WTC11 (cell line): ENCODE data around the gene GNAS. TPM values are rescaled to one million over a fixed set of nuclear protein-coding genes. Genes with fewer than 3 reads are reported as not detected.

Experiments used
- ATAC-seq: fragments of 200-7000 bp; cut with Tn5 transposase; 2 replicates; pipeline ENCODE4 v1.10.0; 2021; ENCODE audit warnings: mild to moderate bottlenecking, moderate library complexity
- CTCF ChIA-PET: fragments of 300-600 bp; sonication (Branson Sonifier 250); formaldehyde crosslinking; loops from one replicate; lab custom pipeline; 2021; ENCODE audit warnings: antibody characterized with exemption; lab: Charles Lee
- POLR2A ChIA-PET: fragments of 350-600 bp; sonication (Branson Sonifier 250); formaldehyde crosslinking; loops from one replicate; lab custom pipeline; 2021; ENCODE audit warnings: antibody characterized with exemption; lab: Charles Lee
- DNase-seq: peaks from one replicate; pipeline ENCODE4 v3.0.0; 2021; ENCODE audit warnings: low spot score
- H3K27ac Mint-ChIP-seq: 2 replicates; pipeline ENCODE4 v1.8.0; 2021; ENCODE audit warnings: mixed read lengths
- H3K27me3 Mint-ChIP-seq: 2 replicates; pipeline ENCODE4 v1.8.0; 2021; ENCODE audit warnings: low read depth, mild to moderate bottlenecking, moderate library complexity, mixed read lengths
- H3K36me3 Mint-ChIP-seq: 2 replicates; pipeline ENCODE4 v1.8.0; 2021; ENCODE audit warnings: mixed read lengths
- H3K4me1 Mint-ChIP-seq: 2 replicates; pipeline ENCODE4 v1.8.0; 2022; ENCODE audit warnings: mixed read lengths
- H3K4me3 Mint-ChIP-seq: 2 replicates; pipeline ENCODE4 v1.8.0; 2021; ENCODE audit warnings: mild to moderate bottlenecking, moderate library complexity, mixed read lengths
- H3K9me3 Mint-ChIP-seq: 2 replicates; pipeline ENCODE4 v1.8.0; 2021; ENCODE audit warnings: mixed read lengths
- AR ChIP-seq: fragments of 250-450 bp; sonication (Bioruptor Pico); IDR thresholded peaks from 2 replicates; pipeline ENCODE4 v1.9.0; 2021; ENCODE audit warnings: mild to moderate bottlenecking
- CREM ChIP-seq: sonication (generic); formaldehyde crosslinking; IDR thresholded peaks from 2 replicates; pipeline ENCODE4 v1.8.1; 2022; ENCODE audit warnings: mild to moderate bottlenecking, missing genetic modification reagents, moderate library complexity
- EMX1 ChIP-seq: fragments of 250-450 bp; sonication (Bioruptor Pico); IDR thresholded peaks from 2 replicates; pipeline ENCODE4 v1.8.0; 2021; ENCODE audit warnings: mild to moderate bottlenecking
- FOXJ3 ChIP-seq: sonication (generic); formaldehyde crosslinking; IDR thresholded peaks from 2 replicates; pipeline ENCODE4 v1.9.0; 2021; ENCODE audit warnings: missing genetic modification reagents, mild to moderate bottlenecking, borderline replicate concordance
- KAT7 ChIP-seq: sonication (generic); formaldehyde crosslinking; IDR thresholded peaks from 2 replicates; pipeline ENCODE4 v1.8.1; 2023; ENCODE audit warnings: missing genetic modification reagents, mild to moderate bottlenecking, borderline replicate concordance
- NR3C1 ChIP-seq: sonication (generic); formaldehyde crosslinking; conservative IDR thresholded peaks from 2 replicates; pipeline ENCODE4 v1.8.1; 2023; ENCODE audit warnings: low read depth, mild to moderate bottlenecking, missing genetic modification reagents
- SOX15 ChIP-seq: fragments of 250-450 bp; sonication (Bioruptor Pico); IDR thresholded peaks from 2 replicates; pipeline ENCODE4 v1.9.0; 2021; ENCODE audit warnings: mild to moderate bottlenecking
- ZNF416 ChIP-seq: fragments of 250-450 bp; sonication (Bioruptor Pico); IDR thresholded peaks from 2 replicates; pipeline ENCODE4 v1.9.0; 2021; ENCODE audit warnings: mild to moderate bottlenecking, inconsistent platforms
- total RNA-seq: library from RNA; stranded (reverse); gene quantifications from 3 replicates; pipeline ENCODE4 v1.2.3, GENCODE V29; 2021
- TF ChIP-seq, protein P1 (sequence below): sonication (generic); formaldehyde crosslinking; IDR thresholded peaks from 2 replicates; pipeline ENCODE4 v1.8.0; 2023; ENCODE audit warnings: missing genetic modification reagents, mild to moderate bottlenecking, borderline replicate concordance
- TF ChIP-seq, protein P2 (sequence below): sonication (generic); formaldehyde crosslinking; IDR thresholded peaks from 2 replicates; pipeline ENCODE4 v1.8.0; 2022; ENCODE audit warnings: missing genetic modification reagents
- TF ChIP-seq, protein P3 (sequence below): sonication (generic); formaldehyde crosslinking; IDR thresholded peaks from 2 replicates; pipeline ENCODE4 v1.8.0; 2022; ENCODE audit warnings: mild to moderate bottlenecking, missing genetic modification reagents
- TF ChIP-seq, protein P4 (sequence below): sonication (generic); formaldehyde crosslinking; IDR thresholded peaks from 2 replicates; pipeline ENCODE4 v1.8.0; 2022; ENCODE audit warnings: mild to moderate bottlenecking, missing genetic modification reagents

The GNAS gene
- total RNA-seq, 1 experiment from 2014 or later = 868 TPM

- Mint-ChIP-seq H3K4me3 (peak overlapping the region; percentile 75), H3K27ac (no peak overlapping the region), H3K36me3 (peaks cover 14% of the 10 kb centered on the region), H3K4me1 (peaks cover 60% of the 10 kb centered on the region), H3K27me3 (peaks cover 72% of the 10 kb centered on the region), H3K9me3 (no peaks in the 10 kb centered on the region)
- ChIA-PET POLR2A (interaction anchor here (2.6 kb wide), 1 partner anchor 203 kb away, joined by 7 read pairs; the partner anchor contains the start of gene STX16), CTCF (interaction anchor here (0.8 to 3.6 kb wide), 4 partner anchors 11 to 373 kb away, joined by 3 to 50 read pairs (median 27); partner anchors contain the start of gene STX16)
- TF ChIP-seq, protein P1, sequence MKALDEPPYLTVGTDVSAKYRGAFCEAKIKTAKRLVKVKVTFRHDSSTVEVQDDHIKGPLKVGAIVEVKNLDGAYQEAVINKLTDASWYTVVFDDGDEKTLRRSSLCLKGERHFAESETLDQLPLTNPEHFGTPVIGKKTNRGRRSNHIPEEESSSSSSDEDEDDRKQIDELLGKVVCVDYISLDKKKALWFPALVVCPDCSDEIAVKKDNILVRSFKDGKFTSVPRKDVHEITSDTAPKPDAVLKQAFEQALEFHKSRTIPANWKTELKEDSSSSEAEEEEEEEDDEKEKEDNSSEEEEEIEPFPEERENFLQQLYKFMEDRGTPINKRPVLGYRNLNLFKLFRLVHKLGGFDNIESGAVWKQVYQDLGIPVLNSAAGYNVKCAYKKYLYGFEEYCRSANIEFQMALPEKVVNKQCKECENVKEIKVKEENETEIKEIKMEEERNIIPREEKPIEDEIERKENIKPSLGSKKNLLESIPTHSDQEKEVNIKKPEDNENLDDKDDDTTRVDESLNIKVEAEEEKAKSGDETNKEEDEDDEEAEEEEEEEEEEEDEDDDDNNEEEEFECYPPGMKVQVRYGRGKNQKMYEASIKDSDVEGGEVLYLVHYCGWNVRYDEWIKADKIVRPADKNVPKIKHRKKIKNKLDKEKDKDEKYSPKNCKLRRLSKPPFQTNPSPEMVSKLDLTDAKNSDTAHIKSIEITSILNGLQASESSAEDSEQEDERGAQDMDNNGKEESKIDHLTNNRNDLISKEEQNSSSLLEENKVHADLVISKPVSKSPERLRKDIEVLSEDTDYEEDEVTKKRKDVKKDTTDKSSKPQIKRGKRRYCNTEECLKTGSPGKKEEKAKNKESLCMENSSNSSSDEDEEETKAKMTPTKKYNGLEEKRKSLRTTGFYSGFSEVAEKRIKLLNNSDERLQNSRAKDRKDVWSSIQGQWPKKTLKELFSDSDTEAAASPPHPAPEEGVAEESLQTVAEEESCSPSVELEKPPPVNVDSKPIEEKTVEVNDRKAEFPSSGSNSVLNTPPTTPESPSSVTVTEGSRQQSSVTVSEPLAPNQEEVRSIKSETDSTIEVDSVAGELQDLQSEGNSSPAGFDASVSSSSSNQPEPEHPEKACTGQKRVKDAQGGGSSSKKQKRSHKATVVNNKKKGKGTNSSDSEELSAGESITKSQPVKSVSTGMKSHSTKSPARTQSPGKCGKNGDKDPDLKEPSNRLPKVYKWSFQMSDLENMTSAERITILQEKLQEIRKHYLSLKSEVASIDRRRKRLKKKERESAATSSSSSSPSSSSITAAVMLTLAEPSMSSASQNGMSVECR (CRISPR knock-in tag) = no peak
- TF ChIP-seq, protein P2, sequence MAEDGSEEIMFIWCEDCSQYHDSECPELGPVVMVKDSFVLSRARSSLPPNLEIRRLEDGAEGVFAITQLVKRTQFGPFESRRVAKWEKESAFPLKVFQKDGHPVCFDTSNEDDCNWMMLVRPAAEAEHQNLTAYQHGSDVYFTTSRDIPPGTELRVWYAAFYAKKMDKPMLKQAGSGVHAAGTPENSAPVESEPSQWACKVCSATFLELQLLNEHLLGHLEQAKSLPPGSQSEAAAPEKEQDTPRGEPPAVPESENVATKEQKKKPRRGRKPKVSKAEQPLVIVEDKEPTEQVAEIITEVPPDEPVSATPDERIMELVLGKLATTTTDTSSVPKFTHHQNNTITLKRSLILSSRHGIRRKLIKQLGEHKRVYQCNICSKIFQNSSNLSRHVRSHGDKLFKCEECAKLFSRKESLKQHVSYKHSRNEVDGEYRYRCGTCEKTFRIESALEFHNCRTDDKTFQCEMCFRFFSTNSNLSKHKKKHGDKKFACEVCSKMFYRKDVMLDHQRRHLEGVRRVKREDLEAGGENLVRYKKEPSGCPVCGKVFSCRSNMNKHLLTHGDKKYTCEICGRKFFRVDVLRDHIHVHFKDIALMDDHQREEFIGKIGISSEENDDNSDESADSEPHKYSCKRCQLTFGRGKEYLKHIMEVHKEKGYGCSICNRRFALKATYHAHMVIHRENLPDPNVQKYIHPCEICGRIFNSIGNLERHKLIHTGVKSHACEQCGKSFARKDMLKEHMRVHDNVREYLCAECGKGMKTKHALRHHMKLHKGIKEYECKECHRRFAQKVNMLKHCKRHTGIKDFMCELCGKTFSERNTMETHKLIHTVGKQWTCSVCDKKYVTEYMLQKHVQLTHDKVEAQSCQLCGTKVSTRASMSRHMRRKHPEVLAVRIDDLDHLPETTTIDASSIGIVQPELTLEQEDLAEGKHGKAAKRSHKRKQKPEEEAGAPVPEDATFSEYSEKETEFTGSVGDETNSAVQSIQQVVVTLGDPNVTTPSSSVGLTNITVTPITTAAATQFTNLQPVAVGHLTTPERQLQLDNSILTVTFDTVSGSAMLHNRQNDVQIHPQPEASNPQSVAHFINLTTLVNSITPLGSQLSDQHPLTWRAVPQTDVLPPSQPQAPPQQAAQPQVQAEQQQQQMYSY (CRISPR knock-in tag) = peak; percentile 55
- TF ChIP-seq KAT7 (CRISPR knock-in tag) = no peak
- ATAC-seq (no peak), DNase-seq (peak; percentile 31)
These were observed 1.6 kb downstream of the GNAS start for GRCh38 chr20:58853976-58854637.

- DNase-seq = peak; percentile 34
- H3K27me3 Mint-ChIP-seq = peaks cover 72% of the 10 kb centered on the region
- no peak for ATAC-seq
- H3K27ac Mint-ChIP-seq = no peak overlapping the region
- H3K9me3 Mint-ChIP-seq = no peaks in the 10 kb centered on the region
- CTCF ChIA-PET = interaction anchor here (0.6 to 3.6 kb wide), 3 partner anchors 15 to 204 kb away, joined by 4 to 50 read pairs (median 5); partner anchors contain the start of gene STX16
- TF ChIP-seq EMX1 (no peak), CREM (CRISPR knock-in tag) (no peak), FOXJ3 (CRISPR knock-in tag) (no peak), SOX15 (CRISPR knock-in tag) (no peak)
- TF ChIP-seq, protein P3, sequence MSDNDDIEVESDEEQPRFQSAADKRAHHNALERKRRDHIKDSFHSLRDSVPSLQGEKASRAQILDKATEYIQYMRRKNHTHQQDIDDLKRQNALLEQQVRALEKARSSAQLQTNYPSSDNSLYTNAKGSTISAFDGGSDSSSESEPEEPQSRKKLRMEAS (CRISPR knock-in tag) = 0 out of 2 replicates have a peak, but pooled peaks have one; percentile 25
- TF ChIP-seq, all 79 proteins: peak for 1
- POLR2A ChIA-PET = no interaction called here
- H3K4me3 Mint-ChIP-seq = peak overlapping the region; percentile 72
- peaks cover 53% of the 10 kb centered on the region for H3K4me1 Mint-ChIP-seq
- H3K36me3 Mint-ChIP-seq = peaks cover 7% of the 10 kb centered on the region
These were observed 2.3 kb downstream of the GNAS start for GRCh38 chr20:58854638-58855471.

DNA sequence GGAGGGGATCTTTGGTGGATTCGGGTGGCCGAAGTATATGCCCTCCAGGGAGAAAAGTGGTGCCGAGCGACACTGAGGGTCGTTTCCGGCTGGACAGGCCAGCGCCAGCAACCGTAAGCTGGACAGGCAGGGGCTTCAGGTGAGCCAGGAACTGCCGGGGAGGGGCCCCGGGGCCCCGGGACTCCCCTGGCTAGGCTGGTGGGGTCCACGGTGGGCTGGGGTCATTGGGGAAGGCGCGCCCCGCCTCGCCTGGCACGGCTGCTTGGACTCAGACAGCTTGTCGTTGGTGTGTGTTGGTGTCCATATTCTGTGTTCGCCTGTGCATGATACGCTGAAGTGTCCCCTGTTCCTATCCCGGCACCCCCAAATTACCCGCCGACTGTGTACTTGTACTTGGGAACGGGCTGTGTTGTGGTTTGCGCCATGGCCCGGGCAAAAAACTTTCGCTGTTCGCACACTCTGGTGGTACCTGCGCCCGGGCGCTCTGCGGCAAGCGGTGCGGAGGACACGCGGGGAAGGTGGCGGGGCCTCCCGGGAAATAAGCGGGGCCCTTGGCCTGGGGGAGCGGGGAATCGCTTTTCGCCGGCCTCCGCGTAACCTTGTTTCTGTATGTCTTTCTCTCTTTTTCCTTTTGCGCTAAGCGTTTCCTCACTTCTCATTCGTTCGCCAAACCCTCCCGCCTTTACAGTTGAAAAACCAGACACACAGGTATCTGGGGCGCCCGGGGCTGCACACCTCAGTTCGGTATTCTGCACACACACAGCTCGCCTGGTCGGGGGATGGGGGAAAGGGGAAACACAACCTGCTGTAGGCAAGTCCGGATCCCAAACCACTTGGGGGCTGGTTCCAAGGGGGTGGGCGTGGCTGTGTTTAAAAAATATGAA, 3.2 kb downstream of the GNAS start:
- ChIA-PET POLR2A (no interaction called here), CTCF (interaction anchor here (0.6 to 1.0 kb wide), 2 partner anchors 14 to 165 kb away, joined by 4 to 5 read pairs; no protein-coding TSS in a partner anchor)
- DNase-seq (no peak), ATAC-seq (no peak)
- Mint-ChIP-seq H3K36me3 (peaks cover 2% of the 10 kb centered on the region; the same call in 1 of the 2 replicates), H3K9me3 (no peaks in the 10 kb centered on the region), H3K27ac (no peak overlapping the region), H3K27me3 (peaks cover 72% of the 10 kb centered on the region), H3K4me3 (peak overlapping the region; percentile 72), H3K4me1 (peaks cover 46% of the 10 kb centered on the region)
- TF ChIP-seq AR (CRISPR knock-in tag) (no peak), NR3C1 (CRISPR knock-in tag) (no peak), ZNF416 (CRISPR knock-in tag) (no peak)
- TF ChIP-seq, protein P4, sequence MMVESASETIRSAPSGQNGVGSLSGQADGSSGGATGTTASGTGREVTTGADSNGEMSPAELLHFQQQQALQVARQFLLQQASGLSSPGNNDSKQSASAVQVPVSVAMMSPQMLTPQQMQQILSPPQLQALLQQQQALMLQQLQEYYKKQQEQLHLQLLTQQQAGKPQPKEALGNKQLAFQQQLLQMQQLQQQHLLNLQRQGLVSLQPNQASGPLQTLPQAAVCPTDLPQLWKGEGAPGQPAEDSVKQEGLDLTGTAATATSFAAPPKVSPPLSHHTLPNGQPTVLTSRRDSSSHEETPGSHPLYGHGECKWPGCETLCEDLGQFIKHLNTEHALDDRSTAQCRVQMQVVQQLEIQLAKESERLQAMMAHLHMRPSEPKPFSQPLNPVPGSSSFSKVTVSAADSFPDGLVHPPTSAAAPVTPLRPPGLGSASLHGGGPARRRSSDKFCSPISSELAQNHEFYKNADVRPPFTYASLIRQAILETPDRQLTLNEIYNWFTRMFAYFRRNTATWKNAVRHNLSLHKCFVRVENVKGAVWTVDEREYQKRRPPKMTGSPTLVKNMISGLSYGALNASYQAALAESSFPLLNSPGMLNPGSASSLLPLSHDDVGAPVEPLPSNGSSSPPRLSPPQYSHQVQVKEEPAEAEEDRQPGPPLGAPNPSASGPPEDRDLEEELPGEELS (CRISPR knock-in tag) = no peak
